ENCODE data around the gene SPATA31C2. TPM values are rescaled to one million over a fixed set of nuclear protein-coding genes. Genes with fewer than 3 reads are reported as not detected.

The SPATA31C2 gene
- total RNA-seq: not detected

DNA sequence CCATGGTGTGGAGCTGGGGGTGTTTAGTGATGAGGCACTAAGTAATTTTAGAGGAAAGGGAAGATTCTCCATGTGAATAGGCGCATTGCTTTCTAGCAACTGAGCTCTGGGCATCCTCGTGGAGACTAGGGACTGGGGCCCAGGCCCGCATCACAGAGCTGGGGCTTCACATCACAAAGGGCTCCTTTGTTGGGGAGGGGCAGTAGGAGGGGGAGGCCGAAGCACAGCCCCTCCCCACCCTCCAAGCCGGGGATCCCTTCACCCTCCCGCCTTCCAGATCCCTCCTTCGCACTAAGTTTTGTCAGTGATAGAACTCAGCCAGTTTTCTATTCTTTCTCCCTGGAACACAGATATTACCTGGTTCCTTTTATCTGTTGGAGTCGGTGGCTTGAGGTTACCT lies at the start of gene SPATA31C2:
Gene SPATA31C2, minus strand, starts transcription at position 101 of the 400 bp plus-strand sequence. Its CDS starts 29 bp downstream, at position 72.

Other genes starting within 250 kb of the SPATA31C2 start
- gene SPATA31C1, start 220.5 kb downstream of the SPATA31C2 start, total RNA-seq: not detected
- gene CDK20, start 163.9 kb downstream of the SPATA31C2 start, total RNA-seq: 23.1 TPM
- 331 TPM for gene SPIN1, start 250.0 kb upstream of the SPATA31C2 start, total RNA-seq

Data from diencephalon (tissue), 1 donor.